OCI-LY3 (cell line): ENCODE results near the gene EFEMP2.

Experiments
- EZH2phosphoT487 ChIP-seq: fragments of 200-600 bp; shearing (Covaris generic); IDR thresholded peaks from 2 replicates; pipeline ENCODE4 v1.6.1; 2018; ENCODE audit warnings: antibody characterized with exemption, mixed run types, low read depth
- TF ChIP-seq, protein P1 (sequence below): fragments of 200-600, 300-600 bp; sonication (generic); IDR thresholded peaks from 2 replicates; pipeline ENCODE4 v1.5.1; 2014; ENCODE audit warnings: antibody characterized with exemption, low read length, low read depth

DNA sequence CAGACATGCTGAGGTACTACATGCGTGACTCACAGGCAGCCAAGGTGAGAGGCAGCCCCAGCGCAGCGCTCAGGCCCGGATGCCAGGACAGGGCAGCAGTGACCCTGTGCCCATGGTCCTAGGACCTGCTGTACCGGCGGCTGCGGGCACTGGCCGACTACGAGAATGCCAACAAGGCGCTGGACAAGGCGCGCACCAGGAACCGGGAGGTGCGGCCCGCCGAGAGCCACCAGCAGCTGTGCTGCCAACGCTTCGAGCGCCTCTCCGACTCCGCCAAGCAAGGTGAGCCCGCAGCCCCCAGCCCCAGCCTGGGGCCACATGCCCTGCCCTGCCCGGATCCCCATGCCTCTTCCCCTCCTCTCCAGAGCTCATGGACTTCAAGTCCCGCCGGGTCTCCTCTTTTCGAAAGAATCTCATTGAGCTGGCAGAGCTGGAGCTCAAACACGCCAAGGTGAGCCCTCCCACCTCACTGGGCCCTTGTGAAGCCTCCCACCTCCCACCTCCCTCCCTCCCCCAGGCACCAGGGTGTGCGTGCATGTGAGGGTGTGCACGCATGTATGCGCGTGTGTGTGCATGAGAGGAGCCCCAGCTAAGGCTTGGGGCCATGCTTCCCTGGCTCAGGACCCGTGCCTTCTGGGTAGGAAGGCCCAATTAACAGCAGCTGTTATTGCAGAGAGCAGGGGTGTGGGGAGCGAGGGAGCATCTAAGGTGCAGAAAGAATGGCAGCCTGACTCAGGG lies 19.9 kb downstream of the EFEMP2 start:
- TF ChIP-seq, protein P1, sequence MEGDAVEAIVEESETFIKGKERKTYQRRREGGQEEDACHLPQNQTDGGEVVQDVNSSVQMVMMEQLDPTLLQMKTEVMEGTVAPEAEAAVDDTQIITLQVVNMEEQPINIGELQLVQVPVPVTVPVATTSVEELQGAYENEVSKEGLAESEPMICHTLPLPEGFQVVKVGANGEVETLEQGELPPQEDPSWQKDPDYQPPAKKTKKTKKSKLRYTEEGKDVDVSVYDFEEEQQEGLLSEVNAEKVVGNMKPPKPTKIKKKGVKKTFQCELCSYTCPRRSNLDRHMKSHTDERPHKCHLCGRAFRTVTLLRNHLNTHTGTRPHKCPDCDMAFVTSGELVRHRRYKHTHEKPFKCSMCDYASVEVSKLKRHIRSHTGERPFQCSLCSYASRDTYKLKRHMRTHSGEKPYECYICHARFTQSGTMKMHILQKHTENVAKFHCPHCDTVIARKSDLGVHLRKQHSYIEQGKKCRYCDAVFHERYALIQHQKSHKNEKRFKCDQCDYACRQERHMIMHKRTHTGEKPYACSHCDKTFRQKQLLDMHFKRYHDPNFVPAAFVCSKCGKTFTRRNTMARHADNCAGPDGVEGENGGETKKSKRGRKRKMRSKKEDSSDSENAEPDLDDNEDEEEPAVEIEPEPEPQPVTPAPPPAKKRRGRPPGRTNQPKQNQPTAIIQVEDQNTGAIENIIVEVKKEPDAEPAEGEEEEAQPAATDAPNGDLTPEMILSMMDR, result no peak
- no peak for TF ChIP-seq EZH2phosphoT487
